Breast epithelium (tissue), 3 donors: ENCODE results near the gene CDHR2.

Experiments
- POLR2AphosphoS5 ChIP-seq, 3 donors: sonication (generic); formaldehyde crosslinking; IDR thresholded peaks; one replicate each; pipeline ENCODE4 v1.6.1; 2017; ENCODE audit warnings: antibody characterized with exemption in 3 of 3
- TF ChIP-seq, protein P1 (sequence below), 3 donors: fragments of 450-650 bp; IDR thresholded peaks; one replicate each; pipeline ENCODE4 v1.5.1; 2016 to 2017; ENCODE audit warnings: antibody characterized with exemption in 3 of 3, mild to moderate bottlenecking in 3 of 3, moderate library complexity in 3 of 3

DNA sequence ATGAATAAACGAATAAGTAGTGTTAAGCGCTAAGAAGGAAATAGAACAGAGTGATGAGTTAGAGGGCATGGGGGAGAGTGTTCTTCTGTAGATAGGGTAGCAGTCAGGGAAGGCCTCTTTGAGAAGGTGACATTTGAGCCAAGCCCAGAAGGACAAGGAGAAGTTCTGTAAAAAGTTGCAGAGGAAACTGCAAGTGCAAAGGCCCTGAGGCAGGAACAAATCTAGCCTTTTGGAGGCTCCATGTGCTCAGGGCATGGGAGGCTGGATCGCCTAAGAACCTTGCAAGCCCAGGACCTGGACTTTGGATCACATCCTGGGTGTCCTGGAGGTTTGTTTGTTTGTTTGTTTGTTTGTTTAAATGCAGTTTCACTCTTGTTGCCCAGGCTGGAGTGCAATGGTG is 89.3 kb downstream of the CDHR2 start:
- no peak for TF ChIP-seq POLR2AphosphoS5 (IDR thresholded peaks at IDR 0.05)
- TF ChIP-seq, protein P1, sequence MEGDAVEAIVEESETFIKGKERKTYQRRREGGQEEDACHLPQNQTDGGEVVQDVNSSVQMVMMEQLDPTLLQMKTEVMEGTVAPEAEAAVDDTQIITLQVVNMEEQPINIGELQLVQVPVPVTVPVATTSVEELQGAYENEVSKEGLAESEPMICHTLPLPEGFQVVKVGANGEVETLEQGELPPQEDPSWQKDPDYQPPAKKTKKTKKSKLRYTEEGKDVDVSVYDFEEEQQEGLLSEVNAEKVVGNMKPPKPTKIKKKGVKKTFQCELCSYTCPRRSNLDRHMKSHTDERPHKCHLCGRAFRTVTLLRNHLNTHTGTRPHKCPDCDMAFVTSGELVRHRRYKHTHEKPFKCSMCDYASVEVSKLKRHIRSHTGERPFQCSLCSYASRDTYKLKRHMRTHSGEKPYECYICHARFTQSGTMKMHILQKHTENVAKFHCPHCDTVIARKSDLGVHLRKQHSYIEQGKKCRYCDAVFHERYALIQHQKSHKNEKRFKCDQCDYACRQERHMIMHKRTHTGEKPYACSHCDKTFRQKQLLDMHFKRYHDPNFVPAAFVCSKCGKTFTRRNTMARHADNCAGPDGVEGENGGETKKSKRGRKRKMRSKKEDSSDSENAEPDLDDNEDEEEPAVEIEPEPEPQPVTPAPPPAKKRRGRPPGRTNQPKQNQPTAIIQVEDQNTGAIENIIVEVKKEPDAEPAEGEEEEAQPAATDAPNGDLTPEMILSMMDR (IDR thresholded peaks at IDR 0.05): no peak
